SH-SY5Y (cell line): ENCODE results near the gene PHF1.

ENCODE experiments used
- GATA2 ChIP-seq: IDR thresholded peaks from 2 replicates; pipeline ENCODE4 v1.6.1; 2011; ENCODE audit warnings: mild to moderate bottlenecking, low read depth, low read length
- GATA3 ChIP-seq: IDR thresholded peaks from 2 replicates; pipeline ENCODE4 v1.6.1; 2011; ENCODE audit warnings: low read depth, mild to moderate bottlenecking, low read length, moderate library complexity

DNA sequence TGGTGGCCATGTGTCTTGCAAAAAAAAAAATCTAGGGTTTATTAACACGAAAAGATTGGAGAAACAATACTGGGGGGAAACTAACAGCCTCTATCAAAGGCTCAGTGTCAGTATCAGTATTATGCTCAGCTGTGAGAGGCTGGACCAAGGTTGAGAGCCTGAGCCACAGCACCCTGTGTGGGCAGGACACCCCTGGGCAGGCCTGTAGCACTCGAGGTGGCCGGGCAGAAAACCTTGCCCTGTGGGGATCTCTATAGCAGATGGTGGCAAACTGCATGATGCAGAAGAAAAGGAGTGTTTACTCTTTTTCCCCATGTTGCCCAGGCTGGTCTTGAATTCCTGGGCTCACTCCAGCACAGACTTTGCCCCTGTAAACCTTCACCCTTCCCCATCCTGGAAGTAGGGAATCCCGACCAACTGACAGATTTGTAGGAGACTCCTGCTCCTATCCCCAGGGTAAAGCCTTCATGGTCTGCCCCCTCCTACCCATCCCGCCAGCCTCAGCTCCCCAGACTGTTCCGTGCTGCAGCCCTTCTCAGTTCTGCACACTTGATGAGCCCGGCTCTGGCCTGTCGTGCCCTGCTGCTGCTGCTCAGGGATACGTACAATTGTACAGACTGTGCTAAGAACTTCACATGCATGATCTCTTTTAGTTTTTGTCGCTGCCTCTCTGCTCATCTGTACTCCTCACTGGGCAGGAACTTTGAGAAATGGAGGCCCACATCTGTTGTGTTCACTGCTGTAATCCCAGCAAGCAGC, 27.2 kb upstream of the PHF1 start:
- TF ChIP-seq GATA2 (no peak), GATA3 (no peak)
